DND-41 (cell line): Measurements from ENCODE around the gene XK.

Experiments used
- ATAC-seq: fragments of 200-7000 bp; cut with Tn5 transposase; 3 replicates; pipeline ENCODE4 v1.9.1; 2021; ENCODE audit warnings: low read depth; ENCODE audit not compliant: insufficient read depth
- DNase-seq: peaks from one replicate; pipeline ENCODE4 v3.0.0-alpha.2; 2020
- H2AFZ ChIP-seq: 2 replicates; pipeline ENCODE4 v1.6.0; 2012; ENCODE audit warnings: low read depth, low read length
- H3K27ac ChIP-seq: 2 replicates; pipeline ENCODE4 v1.5.1; 2012; ENCODE audit warnings: low read length, inconsistent platforms
- H3K27me3 ChIP-seq: fragments of 200-600 bp; sonication (generic); 2 replicates; pipeline ENCODE4 v1.6.0; 2012; ENCODE audit warnings: low read length, mild to moderate bottlenecking, inconsistent platforms; ENCODE audit not compliant: insufficient read depth, poor library complexity
- H3K36me3 ChIP-seq: 2 replicates; pipeline ENCODE4 v1.5.1; 2012; ENCODE audit warnings: low read length, inconsistent platforms; ENCODE audit not compliant: insufficient read depth
- H3K4me1 ChIP-seq: 2 replicates; pipeline ENCODE4 v1.5.1; 2012; ENCODE audit warnings: mild to moderate bottlenecking, low read length; ENCODE audit not compliant: insufficient read depth
- H3K4me2 ChIP-seq: 2 replicates; pipeline ENCODE4 v1.6.0; 2012; ENCODE audit warnings: mild to moderate bottlenecking, moderate library complexity, low read length, inconsistent platforms; ENCODE audit not compliant: insufficient read depth
- H3K4me3 ChIP-seq, 2 experiments: fragments of 200-600 bp in 1 of 2; shearing (Covaris generic) in 1 of 2; 2 replicates each; pipeline ENCODE4 v1.5.1; 2012 to 2016; ENCODE audit warnings: inconsistent platforms in 2 of 2, low read length in 2 of 2, mild to moderate bottlenecking in 2 of 2, low read depth in 1 of 2, moderate library complexity in 1 of 2
- H3K79me2 ChIP-seq: 2 replicates; pipeline ENCODE4 v1.6.0; 2012; ENCODE audit warnings: low read length, inconsistent platforms; ENCODE audit not compliant: insufficient read depth
- H3K9ac ChIP-seq: 2 replicates; pipeline ENCODE4 v1.6.0; 2012; ENCODE audit warnings: low read depth, mild to moderate bottlenecking, inconsistent platforms, low read length, moderate library complexity
- H3K9me3 ChIP-seq: 2 replicates; pipeline ENCODE4 v1.5.1; 2012; ENCODE audit warnings: low read length, moderate library complexity, mild to moderate bottlenecking, inconsistent platforms; ENCODE audit not compliant: insufficient read depth, severe bottlenecking
- H4K20me1 ChIP-seq: 2 replicates; pipeline ENCODE4 v1.6.0; 2012; ENCODE audit warnings: low read length; ENCODE audit not compliant: insufficient read depth
- EZH2 ChIP-seq: IDR thresholded peaks from 3 replicates; pipeline ENCODE4 v1.6.1; 2012; ENCODE audit warnings: borderline replicate concordance, low read depth, mild to moderate bottlenecking, moderate library complexity, low read length, inconsistent platforms; ENCODE audit not compliant: severe bottlenecking
- TF ChIP-seq, protein P1 (sequence below): IDR thresholded peaks from 2 replicates; pipeline ENCODE4 v1.5.1; 2012; ENCODE audit warnings: borderline replicate concordance, low read length, moderate library complexity, mild to moderate bottlenecking; ENCODE audit not compliant: poor library complexity, severe bottlenecking; ENCODE audit errors: extremely low read depth

XK gene

GRCh38 chrX:37684426-37684825 lies 1.2 kb upstream of the XK start:
- H3K4me1 ChIP-seq: no peaks in the 10 kb centered on the region
- H3K4me2 ChIP-seq: no peak overlapping the region
- no peak overlapping the region for H2AFZ ChIP-seq
- no peak overlapping the region for H3K9ac ChIP-seq
- DNase-seq: no peak
- H3K27me3 ChIP-seq: no peaks in the 10 kb centered on the region
- no peaks in the 10 kb centered on the region for H4K20me1 ChIP-seq
- H3K9me3 ChIP-seq: no peaks in the 10 kb centered on the region
- no peak overlapping the region for H3K4me3 ChIP-seq
- no peak overlapping the region for H3K27ac ChIP-seq
- H3K36me3 ChIP-seq: no peaks in the 10 kb centered on the region
- TF ChIP-seq EZH2: no peak
- TF ChIP-seq, protein P1, sequence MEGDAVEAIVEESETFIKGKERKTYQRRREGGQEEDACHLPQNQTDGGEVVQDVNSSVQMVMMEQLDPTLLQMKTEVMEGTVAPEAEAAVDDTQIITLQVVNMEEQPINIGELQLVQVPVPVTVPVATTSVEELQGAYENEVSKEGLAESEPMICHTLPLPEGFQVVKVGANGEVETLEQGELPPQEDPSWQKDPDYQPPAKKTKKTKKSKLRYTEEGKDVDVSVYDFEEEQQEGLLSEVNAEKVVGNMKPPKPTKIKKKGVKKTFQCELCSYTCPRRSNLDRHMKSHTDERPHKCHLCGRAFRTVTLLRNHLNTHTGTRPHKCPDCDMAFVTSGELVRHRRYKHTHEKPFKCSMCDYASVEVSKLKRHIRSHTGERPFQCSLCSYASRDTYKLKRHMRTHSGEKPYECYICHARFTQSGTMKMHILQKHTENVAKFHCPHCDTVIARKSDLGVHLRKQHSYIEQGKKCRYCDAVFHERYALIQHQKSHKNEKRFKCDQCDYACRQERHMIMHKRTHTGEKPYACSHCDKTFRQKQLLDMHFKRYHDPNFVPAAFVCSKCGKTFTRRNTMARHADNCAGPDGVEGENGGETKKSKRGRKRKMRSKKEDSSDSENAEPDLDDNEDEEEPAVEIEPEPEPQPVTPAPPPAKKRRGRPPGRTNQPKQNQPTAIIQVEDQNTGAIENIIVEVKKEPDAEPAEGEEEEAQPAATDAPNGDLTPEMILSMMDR: no peak
- no peaks in the 10 kb centered on the region for H3K79me2 ChIP-seq
- ATAC-seq: no peak

GRCh38 chrX:37684973-37685372 lies 618 bp upstream of the XK start:
- no peak for ATAC-seq
- Histone ChIP-seq H3K4me1 (no peaks in the 10 kb centered on the region), H3K9me3 (no peaks in the 10 kb centered on the region), H4K20me1 (no peaks in the 10 kb centered on the region), H3K4me3 (no peak overlapping the region), H3K9ac (no peak overlapping the region), H3K27me3 (no peaks in the 10 kb centered on the region), H3K79me2 (no peaks in the 10 kb centered on the region), H3K4me2 (no peak overlapping the region), H2AFZ (no peak overlapping the region), H3K27ac (no peak overlapping the region), H3K36me3 (no peaks in the 10 kb centered on the region)
- TF ChIP-seq EZH2: no peak
- TF ChIP-seq, protein P1: no peak
- DNase-seq: no peak

DNA sequence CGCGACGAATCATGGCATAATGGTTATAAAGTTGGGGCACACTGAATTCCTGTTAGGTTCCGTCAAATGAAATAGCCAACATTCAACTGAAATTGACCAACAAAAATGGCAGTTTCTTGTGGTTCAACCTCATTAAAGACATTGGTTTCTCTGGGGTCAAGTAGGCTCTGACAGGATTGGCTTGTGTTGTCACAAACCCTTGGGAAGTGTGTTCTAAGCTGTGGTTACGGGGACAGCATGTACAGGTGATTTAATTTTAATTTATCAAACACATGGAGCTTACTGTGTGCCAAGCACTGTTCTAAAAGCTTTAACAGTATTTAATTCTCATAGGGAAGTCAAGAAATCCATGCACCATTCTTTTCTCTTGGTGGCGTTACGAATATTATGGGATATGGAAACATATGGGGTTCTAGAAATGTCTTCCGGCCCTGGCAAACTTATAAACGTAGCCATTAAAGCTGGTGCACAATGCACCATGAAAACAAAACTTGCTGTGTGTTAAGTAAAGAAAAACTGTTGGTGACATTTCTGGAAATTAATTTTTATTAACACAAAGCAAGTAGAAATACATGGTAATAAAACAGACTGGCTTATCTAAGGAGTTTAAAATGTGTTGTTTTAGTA lies 891 bp downstream of the XK start:
- no peak overlapping the region for H3K4me3 ChIP-seq
- H3K4me2 ChIP-seq: no peak overlapping the region
- H3K27me3 ChIP-seq: no peaks in the 10 kb centered on the region
- no peaks in the 10 kb centered on the region for H3K79me2 ChIP-seq
- no peak overlapping the region for H3K9ac ChIP-seq
- H2AFZ ChIP-seq: no peak overlapping the region
- ATAC-seq (no peak), DNase-seq (no peak)
- H3K27ac ChIP-seq: no peak overlapping the region
- H3K36me3 ChIP-seq: no peaks in the 10 kb centered on the region
- H3K4me1 ChIP-seq: no peaks in the 10 kb centered on the region
- H3K9me3 ChIP-seq: no peaks in the 10 kb centered on the region
- H4K20me1 ChIP-seq: no peaks in the 10 kb centered on the region
- no peak for TF ChIP-seq EZH2
- TF ChIP-seq, protein P1: no peak
